VCaP (cell line): ENCODE results near the gene DOK7.

Experiments used
- H3K27ac ChIP-seq: fragments of 450-650 bp; 2 replicates; pipeline ENCODE4 v1.5.1; 2017
- TF ChIP-seq, protein P1 (sequence below): fragments of 450-650 bp; conservative IDR thresholded peaks from 2 replicates; pipeline ENCODE4 v1.5.1; 2017; ENCODE audit warnings: mild to moderate bottlenecking, moderate library complexity

DOK7 gene

DNA sequence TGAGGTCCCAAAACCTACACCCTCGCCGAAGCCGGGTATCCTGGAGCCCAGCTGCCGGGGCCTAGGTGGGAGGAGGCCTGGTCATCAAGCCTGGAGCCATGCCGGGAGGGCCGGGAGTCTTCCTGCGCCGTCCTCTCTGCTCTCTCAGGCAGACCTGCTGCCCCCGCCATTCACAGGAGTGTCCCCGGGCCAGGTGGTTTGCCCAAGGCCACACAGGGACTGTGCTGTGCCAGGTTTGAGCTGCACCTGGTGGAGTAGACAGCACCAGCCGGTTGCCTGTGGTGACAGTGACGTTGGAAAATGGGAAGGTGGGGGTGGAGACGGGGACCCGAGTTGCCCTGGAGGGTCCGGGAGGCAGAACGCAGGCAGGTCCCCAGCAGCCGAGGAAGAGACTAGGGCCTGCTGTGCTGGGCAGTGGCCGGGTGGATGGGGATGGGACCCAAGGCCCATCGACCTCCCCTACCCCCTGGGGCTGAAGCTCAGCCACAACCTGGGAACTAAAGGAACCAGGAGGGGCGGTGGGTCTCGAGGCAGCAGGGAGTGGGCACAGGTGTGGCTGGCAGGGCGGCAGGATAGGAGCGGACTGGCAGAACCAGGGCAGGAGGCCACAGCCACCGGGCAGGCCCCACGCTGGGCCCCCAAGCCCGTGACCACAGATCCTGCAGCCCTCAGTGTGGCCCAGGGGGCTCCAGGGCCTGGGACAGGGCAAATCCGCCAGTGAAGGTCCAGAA, 9.5 kb downstream of the DOK7 start:
- H3K27ac ChIP-seq = no peak overlapping the region
- TF ChIP-seq, protein P1, sequence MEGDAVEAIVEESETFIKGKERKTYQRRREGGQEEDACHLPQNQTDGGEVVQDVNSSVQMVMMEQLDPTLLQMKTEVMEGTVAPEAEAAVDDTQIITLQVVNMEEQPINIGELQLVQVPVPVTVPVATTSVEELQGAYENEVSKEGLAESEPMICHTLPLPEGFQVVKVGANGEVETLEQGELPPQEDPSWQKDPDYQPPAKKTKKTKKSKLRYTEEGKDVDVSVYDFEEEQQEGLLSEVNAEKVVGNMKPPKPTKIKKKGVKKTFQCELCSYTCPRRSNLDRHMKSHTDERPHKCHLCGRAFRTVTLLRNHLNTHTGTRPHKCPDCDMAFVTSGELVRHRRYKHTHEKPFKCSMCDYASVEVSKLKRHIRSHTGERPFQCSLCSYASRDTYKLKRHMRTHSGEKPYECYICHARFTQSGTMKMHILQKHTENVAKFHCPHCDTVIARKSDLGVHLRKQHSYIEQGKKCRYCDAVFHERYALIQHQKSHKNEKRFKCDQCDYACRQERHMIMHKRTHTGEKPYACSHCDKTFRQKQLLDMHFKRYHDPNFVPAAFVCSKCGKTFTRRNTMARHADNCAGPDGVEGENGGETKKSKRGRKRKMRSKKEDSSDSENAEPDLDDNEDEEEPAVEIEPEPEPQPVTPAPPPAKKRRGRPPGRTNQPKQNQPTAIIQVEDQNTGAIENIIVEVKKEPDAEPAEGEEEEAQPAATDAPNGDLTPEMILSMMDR = no peak

DNA sequence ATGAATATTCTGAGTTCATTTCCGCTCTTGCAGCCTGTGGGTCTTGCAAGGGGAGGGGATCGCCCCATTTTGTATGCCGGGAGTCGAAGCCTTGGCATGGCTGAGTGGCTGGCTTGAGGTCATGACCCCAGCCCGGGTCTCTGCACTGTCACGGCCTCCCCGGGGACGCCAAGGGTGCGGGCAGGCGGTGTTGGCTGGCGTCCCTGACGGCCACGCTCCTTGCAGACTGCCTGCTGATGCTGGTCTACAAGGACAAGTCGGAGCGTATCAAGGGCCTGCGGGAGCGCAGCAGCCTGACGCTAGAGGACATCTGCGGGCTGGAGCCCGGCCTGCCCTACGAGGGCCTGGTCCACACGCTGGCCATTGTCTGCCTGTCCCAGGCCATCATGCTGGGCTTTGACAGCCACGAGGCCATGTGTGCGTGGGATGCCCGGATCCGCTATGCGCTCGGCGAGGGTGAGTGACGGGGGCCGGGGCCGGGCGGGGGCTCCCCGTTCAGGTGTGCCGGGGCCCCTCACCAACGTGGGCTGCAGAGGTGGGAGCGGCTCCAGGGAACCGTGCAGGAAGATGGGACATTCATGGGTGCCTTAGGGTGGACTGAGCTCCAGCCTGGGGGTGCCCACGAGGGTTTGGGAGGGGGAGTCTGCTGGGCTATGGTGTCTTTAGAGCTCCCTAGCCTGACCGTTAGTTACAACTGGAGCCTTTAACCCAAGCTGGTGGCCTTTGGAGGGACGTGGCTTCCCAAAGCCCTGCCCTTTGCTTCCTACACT, 10.3 kb downstream of the DOK7 start:
- H3K27ac ChIP-seq = no peak overlapping the region
- TF ChIP-seq, protein P1 = no peak

DNA sequence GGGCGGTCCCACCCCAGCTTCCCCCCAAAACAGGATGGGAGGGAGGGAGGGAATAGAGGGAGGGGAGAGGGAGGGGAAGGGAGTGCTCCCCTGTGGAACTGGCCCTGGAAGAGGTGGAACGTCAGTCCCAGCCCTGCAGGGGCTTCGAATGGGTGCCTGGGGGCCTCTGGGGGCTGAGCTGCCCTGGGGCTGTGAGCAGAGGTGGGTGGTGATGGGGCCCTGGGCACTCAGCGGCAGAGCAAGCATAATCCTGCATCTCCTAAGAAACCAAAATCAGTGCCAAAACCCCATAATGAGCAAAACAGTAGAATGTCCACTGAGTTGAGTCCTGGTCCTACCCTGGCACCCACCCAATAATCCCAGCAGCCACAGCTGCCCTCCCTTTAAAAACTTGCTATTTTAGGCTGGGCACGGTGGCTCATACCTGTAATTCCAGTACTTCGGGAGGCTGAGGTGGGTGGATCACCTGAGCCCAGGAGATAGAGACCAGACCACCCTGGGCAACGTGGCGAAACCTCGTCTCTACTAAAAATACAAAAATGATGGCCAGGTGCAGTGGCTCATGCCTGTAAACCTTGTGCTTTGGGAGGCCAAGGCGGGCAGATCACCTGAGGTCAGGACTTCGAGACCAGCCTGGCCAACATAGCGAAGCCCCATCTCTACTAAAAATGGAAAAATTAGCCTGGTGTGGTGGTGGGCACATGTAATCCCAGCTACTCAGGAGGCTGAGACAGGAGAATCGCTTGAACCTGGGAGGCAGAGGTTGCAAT, 11.1 kb downstream of the DOK7 start:
- TF ChIP-seq, protein P1 = no peak
- no peak overlapping the region for H3K27ac ChIP-seq

DNA sequence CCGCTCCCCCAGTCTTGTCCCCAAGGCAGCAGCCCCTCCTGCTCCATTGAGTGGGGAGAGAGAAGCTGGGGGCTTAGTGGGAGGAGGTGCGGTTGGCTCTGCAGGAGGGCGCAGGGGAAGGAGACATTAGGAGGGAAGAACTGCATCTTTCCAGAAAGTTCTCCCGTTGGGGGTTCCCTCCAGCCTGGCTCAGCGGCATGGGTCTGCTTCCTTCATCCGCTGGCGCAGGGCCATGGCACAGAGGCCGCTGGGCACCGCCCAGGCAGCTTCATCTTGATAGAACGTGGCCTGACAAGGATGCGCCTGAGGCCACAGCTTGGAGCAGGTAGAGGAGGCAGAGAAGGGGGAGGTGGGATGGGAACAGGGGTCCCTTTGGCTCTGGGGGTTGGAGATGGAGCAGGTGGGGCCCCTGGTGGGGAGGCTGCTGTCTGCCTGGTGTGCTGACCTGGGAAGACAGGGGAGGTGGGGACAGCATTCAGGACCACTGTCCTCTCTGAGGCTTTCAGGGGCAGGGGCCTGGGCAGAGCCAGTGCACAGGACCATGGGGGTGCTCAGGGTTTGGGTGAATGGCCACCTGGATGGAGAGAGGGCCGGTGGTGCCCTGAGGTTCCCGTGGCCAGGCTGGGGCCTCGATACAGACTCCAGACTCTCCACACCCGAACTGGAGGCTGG, 12.1 kb downstream of the DOK7 start:
- TF ChIP-seq, protein P1 = no peak
- H3K27ac ChIP-seq = no peak overlapping the region

DNA sequence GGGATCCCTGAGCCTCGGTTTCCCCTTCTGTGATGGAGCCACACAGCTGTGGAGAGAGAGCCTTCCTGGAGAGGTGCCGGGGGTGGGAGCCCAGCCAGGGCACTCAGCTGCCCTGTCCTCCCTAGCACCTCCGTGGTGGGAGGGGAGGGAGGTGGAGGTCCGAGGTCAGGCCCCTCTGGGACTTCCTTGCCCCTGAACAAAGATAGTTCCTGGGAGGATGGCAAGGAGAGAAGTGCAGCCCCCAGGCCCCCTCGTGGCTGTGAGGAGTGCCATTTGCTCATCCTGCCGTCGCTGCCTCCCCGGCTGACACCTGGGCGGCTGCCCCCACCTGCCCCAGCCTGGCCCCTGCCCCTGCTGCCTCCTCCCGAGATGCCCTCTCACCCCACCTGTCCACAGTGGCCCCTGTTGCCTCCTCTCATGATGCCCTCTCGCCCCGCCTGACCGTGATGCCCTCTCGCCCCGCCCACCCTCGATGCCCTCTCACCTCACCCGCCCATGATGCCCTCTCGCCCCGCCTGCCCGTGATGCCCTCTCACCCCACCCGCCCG, 12.7 kb downstream of the DOK7 start:
- TF ChIP-seq, protein P1 = no peak
- no peak overlapping the region for H3K27ac ChIP-seq

DNA sequence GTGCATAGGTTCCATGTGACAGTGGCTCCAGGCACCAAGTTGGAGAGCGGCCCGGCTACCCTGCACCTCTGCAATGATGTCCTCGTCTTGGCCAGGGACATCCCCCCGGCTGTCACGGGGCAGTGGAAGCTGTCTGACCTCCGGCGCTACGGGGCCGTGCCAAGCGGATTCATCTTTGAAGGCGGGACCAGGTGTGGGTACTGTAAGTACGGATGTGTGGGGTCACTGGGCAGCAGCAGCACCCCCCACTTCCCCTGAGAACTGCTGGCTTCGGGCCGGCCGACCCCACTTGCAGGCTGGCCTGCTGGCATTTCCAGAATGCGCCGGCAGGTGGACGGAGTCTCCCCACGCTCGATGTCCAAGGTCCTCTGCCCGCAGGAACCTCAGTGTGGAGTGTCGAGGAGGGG, 13.2 kb downstream of the DOK7 start:
- no peak overlapping the region for H3K27ac ChIP-seq

More for the DNA sequence above, 13.2 kb downstream of the DOK7 start:
- TF ChIP-seq, protein P1 = no peak
